SK-N-MC (cell line): ENCODE results near the gene GJA9.

Experiments
- EZH2 ChIP-seq: fragments of 200-600 bp; sonication (generic); IDR thresholded peaks from one replicate; pipeline ENCODE4 v1.6.1; 2017; ENCODE audit warnings: antibody characterized with exemption
- POLR2AphosphoS5 ChIP-seq: IDR thresholded peaks from 2 replicates; pipeline ENCODE4 v1.6.1; 2012; ENCODE audit warnings: mild to moderate bottlenecking, low read depth, low read length, borderline replicate concordance

GRCh38 chr1:38917337-38917736 is 36.0 kb upstream of the GJA9 start:
- no peak for TF ChIP-seq EZH2
- no peak for TF ChIP-seq POLR2AphosphoS5
